Type B pancreatic cell (in vitro differentiated cells): ENCODE measurements around the gene ZC3H15. TPM values are rescaled to one million over a fixed set of nuclear protein-coding genes. Genes with fewer than 3 reads are reported as not detected.
"Not testable (repeated sequence)": the region's sequence is repeated elsewhere in the genome, so short reads cannot be mapped to it uniquely, and the experiment has no call there.

Experiments used
- DNase-seq: peaks from one replicate; pipeline ENCODE4 v3.0.0; 2021; ENCODE audit warnings: mixed read lengths; ENCODE audit not compliant: unreplicated experiment; ENCODE audit errors: extremely low spot score
- H3K27ac Mint-ChIP-seq: 2 replicates; pipeline ENCODE4 v1.8.0; 2021; ENCODE audit warnings: mild to moderate bottlenecking, mixed read lengths
- H3K27me3 Mint-ChIP-seq: 2 replicates; pipeline ENCODE4 v1.8.0; 2021; ENCODE audit warnings: mixed read lengths
- H3K36me3 Mint-ChIP-seq: 2 replicates; pipeline ENCODE4 v1.8.0; 2021; ENCODE audit warnings: mixed read lengths
- H3K4me1 Mint-ChIP-seq: one replicate; pipeline ENCODE4 v1.8.0; 2021; ENCODE audit warnings: mixed read lengths; ENCODE audit not compliant: unreplicated experiment
- H3K4me3 Mint-ChIP-seq: 2 replicates; pipeline ENCODE4 v1.8.0; 2021; ENCODE audit warnings: mild to moderate bottlenecking, mixed read lengths
- H3K9me3 Mint-ChIP-seq: 2 replicates; pipeline ENCODE4 v1.8.0; 2021; ENCODE audit warnings: mixed read lengths
- total RNA-seq: library from RNA; stranded (reverse); gene quantifications from 2 replicates; pipeline ENCODE4 v1.2.1, GENCODE V29; 2021; ENCODE audit warnings: low replicate concordance
- TF ChIP-seq, protein P1 (sequence below): fragments of 200-600 bp; sonication (generic); conservative IDR thresholded peaks from 2 replicates; pipeline ENCODE4 v1.5.0; 2021; ENCODE audit warnings: antibody characterized with exemption, mild to moderate bottlenecking

ZC3H15 gene
- total RNA-seq, 1 donor from 2014 or later = 67.2 TPM

DNA sequence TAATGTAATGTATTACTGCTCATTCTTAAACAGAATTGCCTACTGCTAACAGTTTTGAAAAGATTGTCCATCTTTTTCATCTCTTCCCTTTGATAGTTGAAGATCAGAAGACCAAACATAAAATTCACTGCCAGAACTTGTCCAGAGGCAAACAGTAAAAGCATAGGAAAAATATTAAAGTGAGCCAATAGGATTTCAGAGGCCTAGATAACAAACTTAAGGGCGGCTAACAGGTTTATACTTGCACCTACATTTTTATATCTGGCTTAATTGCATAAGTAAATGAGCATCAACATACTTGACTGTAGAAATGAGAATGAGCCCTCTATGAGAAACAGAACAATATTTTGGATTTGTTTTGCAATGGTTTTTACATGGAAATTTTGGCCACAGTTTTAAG lies 30.3 kb downstream of the ZC3H15 start:
- Mint-ChIP-seq H3K4me1 (peaks cover 9% of the 10 kb centered on the region), H3K4me3 (no peak overlapping the region)

DNA sequence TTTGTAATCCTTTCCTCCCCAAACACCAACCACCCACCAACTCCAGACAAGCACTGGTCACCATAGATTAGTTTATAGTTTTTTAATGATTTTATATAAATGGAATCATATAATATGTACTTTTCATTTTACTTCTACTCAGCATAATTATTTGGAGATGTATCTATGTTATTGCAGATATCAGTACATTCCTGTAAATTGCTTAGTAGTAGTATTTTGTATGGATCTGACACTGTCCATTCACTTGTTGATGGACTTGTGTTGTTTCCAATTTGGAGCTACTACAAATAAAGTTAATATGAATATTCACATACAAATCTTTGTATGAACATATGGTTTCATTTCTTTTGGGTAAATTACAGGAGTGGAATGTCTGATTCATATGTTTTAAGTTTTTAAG lies 31.0 kb downstream of the ZC3H15 start:
- DNase-seq = no peak
- Mint-ChIP-seq H3K9me3 (no peaks in the 10 kb centered on the region), H3K36me3 (peaks cover 41% of the 10 kb centered on the region), H3K27ac (no peak overlapping the region), H3K4me3 (no peak overlapping the region), H3K27me3 (no peaks in the 10 kb centered on the region), H3K4me1 (peaks cover 14% of the 10 kb centered on the region)
- TF ChIP-seq, protein P1, sequence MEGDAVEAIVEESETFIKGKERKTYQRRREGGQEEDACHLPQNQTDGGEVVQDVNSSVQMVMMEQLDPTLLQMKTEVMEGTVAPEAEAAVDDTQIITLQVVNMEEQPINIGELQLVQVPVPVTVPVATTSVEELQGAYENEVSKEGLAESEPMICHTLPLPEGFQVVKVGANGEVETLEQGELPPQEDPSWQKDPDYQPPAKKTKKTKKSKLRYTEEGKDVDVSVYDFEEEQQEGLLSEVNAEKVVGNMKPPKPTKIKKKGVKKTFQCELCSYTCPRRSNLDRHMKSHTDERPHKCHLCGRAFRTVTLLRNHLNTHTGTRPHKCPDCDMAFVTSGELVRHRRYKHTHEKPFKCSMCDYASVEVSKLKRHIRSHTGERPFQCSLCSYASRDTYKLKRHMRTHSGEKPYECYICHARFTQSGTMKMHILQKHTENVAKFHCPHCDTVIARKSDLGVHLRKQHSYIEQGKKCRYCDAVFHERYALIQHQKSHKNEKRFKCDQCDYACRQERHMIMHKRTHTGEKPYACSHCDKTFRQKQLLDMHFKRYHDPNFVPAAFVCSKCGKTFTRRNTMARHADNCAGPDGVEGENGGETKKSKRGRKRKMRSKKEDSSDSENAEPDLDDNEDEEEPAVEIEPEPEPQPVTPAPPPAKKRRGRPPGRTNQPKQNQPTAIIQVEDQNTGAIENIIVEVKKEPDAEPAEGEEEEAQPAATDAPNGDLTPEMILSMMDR = no peak

More for the DNA sequence above, 30.3 kb downstream of the ZC3H15 start:
- H3K9me3 Mint-ChIP-seq = no peaks in the 10 kb centered on the region
- no peak for DNase-seq
- H3K27ac Mint-ChIP-seq = no peak overlapping the region
- TF ChIP-seq, protein P1 = no peak
- no peaks in the 10 kb centered on the region for H3K27me3 Mint-ChIP-seq
- peaks cover 36% of the 10 kb centered on the region for H3K36me3 Mint-ChIP-seq

- no peaks in the 10 kb centered on the region for H3K9me3 Mint-ChIP-seq
- peaks cover 42% of the 10 kb centered on the region for H3K36me3 Mint-ChIP-seq
- no peak overlapping the region for H3K27ac Mint-ChIP-seq
- peaks cover 22% of the 10 kb centered on the region for H3K4me1 Mint-ChIP-seq
- H3K4me3 Mint-ChIP-seq = no peak overlapping the region
- no peak for DNase-seq
- TF ChIP-seq, protein P1 = no peak
- H3K27me3 Mint-ChIP-seq = no peaks in the 10 kb centered on the region
These were observed 32.2 kb downstream of the ZC3H15 start for GRCh38 chr2:186518291-186518690.

DNA sequence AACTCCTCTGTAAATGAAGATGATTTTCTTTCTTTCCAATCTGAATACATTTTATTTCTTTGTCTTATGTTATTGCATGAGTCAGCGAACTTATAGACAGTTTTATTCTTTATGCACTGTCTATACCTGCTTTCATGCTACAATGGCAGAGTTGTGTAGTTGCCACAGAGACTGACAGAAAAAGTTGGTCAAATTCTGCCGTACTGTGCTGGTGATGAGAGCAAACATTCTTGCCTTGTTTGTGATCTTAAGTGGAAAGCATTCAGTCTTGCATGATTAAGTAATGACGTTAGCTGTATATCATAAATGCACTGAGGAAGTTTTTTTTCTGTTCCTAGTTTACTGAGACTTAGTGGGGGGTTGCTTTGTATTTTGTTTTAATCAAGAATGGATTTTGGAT lies 32.9 kb downstream of the ZC3H15 start:
- no peak overlapping the region for H3K27ac Mint-ChIP-seq
- no peak for DNase-seq

DNA sequence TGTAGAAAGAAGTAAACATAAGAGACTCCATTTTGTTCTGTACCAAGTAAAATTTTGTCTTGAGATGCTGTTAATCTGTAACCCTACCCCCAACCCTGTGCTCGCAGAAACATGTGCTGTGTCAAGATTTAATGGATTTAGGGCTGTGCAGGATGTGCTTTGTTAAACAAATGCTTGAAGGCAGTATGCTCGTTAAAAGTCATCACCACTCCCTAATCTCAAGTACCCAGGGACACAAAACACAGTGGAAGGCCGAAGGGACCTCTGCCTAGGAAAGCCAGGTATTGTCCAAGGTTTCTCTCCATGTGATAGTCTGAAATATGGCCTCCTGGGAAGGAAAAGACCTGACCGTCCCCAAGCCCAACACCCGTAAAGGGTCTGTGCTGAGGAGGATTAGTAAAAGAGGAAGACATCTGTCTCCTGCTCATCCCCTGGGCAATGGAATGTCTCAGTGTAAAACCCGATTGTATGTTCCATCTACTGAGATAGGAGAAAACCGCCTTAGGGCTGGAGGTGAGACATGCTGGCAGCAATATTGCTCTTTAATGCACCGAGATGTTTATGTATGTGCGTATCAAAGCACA lies 35.6 kb downstream of the ZC3H15 start:
- H3K27ac Mint-ChIP-seq = peak overlapping the region; percentile 5

More for the DNA sequence above, 32.9 kb downstream of the ZC3H15 start:
- no peak overlapping the region for H3K4me3 Mint-ChIP-seq
- TF ChIP-seq, protein P1 = no peak
- H3K36me3 Mint-ChIP-seq = peaks cover 38% of the 10 kb centered on the region
- no peaks in the 10 kb centered on the region for H3K27me3 Mint-ChIP-seq
- peaks cover 28% of the 10 kb centered on the region for H3K4me1 Mint-ChIP-seq
- H3K9me3 Mint-ChIP-seq = no peaks in the 10 kb centered on the region

GRCh38 chr2:186522450-186522849 lies 36.4 kb downstream of the ZC3H15 start:
- H3K27me3 Mint-ChIP-seq = no peaks in the 10 kb centered on the region
- DNase-seq = no peak
- H3K9me3 Mint-ChIP-seq = peaks cover 7% of the 10 kb centered on the region
- peaks cover 44% of the 10 kb centered on the region for H3K36me3 Mint-ChIP-seq
- no peak overlapping the region for H3K4me3 Mint-ChIP-seq
- TF ChIP-seq, protein P1 = no peak
- peaks cover 34% of the 10 kb centered on the region for H3K4me1 Mint-ChIP-seq
- H3K27ac Mint-ChIP-seq = peak overlapping the region; percentile 15

More for the DNA sequence above, 35.6 kb downstream of the ZC3H15 start:
- DNase-seq, H3K9me3 Mint-ChIP-seq, H3K4me3 Mint-ChIP-seq, H3K27me3 Mint-ChIP-seq: not testable (repeated sequence)
- peaks cover 34% of the 10 kb centered on the region for H3K4me1 Mint-ChIP-seq
- H3K36me3 Mint-ChIP-seq = peaks cover 42% of the 10 kb centered on the region
